ENCODE results near the gene UGT8.
"Not testable (repeated sequence)": the region's sequence is repeated elsewhere in the genome, so short reads cannot be mapped to it uniquely, and the experiment has no call there.

The UGT8 gene

GRCh38 chr4:114598191-114599121 is at the start of gene UGT8:
TSS of gene UGT8 (plus strand) at chr4:114598807. CDS start at chr4:114622881, 24,074 bp downstream.
- peak; percentile 40 for DNase-seq

GRCh38 chr4:114549638-114550037 is 49.0 kb upstream of the UGT8 start:
- no peak for DNase-seq

- DNase-seq: no peak
Measured at GRCh38 chr4:114558446-114559020, 40.1 kb upstream of the UGT8 start.

GRCh38 chr4:114561590-114561989 is 37.0 kb upstream of the UGT8 start:
- no peak for DNase-seq

- DNase-seq: no peak
Measured at GRCh38 chr4:114562176-114562904, 36.3 kb upstream of the UGT8 start.

GRCh38 chr4:114563536-114564315 is 34.9 kb upstream of the UGT8 start:
- no peak for DNase-seq

- no peak for DNase-seq
Measured at GRCh38 chr4:114577386-114577785, 21.2 kb upstream of the UGT8 start.

GRCh38 chr4:114582621-114583020 is 16.0 kb upstream of the UGT8 start:
- DNase-seq: no peak

- DNase-seq: no peak
Measured at GRCh38 chr4:114588305-114588704, 10.3 kb upstream of the UGT8 start.

- not testable (repeated sequence) for DNase-seq
Measured at GRCh38 chr4:114590360-114590759, 8.2 kb upstream of the UGT8 start.

GRCh38 chr4:114593526-114593925 is 5.1 kb upstream of the UGT8 start:
- no peak for DNase-seq

GRCh38 chr4:114595207-114595606 is 3.4 kb upstream of the UGT8 start:
- no peak for DNase-seq

GRCh38 chr4:114595921-114596320 is 2.7 kb upstream of the UGT8 start:
- no peak for DNase-seq

GRCh38 chr4:114597410-114598115 is 1.0 kb upstream of the UGT8 start:
- DNase-seq: no peak

- no peak for DNase-seq
Measured at GRCh38 chr4:114599231-114599902, 760 bp downstream of the UGT8 start.

GRCh38 chr4:114599903-114600552 is 1.4 kb downstream of the UGT8 start:
- DNase-seq: no peak

GRCh38 chr4:114600672-114601071 is 2.1 kb downstream of the UGT8 start:
- DNase-seq: no peak

- DNase-seq: no peak
Measured at GRCh38 chr4:114601304-114602052, 2.9 kb downstream of the UGT8 start.

- no peak for DNase-seq
Measured at GRCh38 chr4:114603497-114603896, 4.9 kb downstream of the UGT8 start.

GRCh38 chr4:114606245-114606644 is 7.6 kb downstream of the UGT8 start:
- DNase-seq: no peak

Measured in stimulated activated CD4-positive, alpha-beta T cell treated with anti-CD3 and anti-CD28 coated beads, Interleukin-4, amount 100 ng/mL, for 1 hour (primary cell).